CMK (cell line): Measurements from ENCODE around the gene ART4.

Source experiments
- DNase-seq: peaks from one replicate; pipeline ENCODE4 v3.0.0-alpha.2; 2010; ENCODE audit warnings: low read depth

ART4 gene

GRCh38 chr12:14843425-14843887 is at the start of gene ART4:
ART4 (minus strand) TSS chr12:14843526; CDS start chr12:14843113, 413 bp downstream.
- peak; percentile 26 for DNase-seq

GRCh38 chr12:14892726-14893505 is 49.6 kb upstream of the ART4 start:
- no peak for DNase-seq

GRCh38 chr12:14890701-14891100 is 47.4 kb upstream of the ART4 start:
- no peak for DNase-seq

GRCh38 chr12:14886271-14886670 is 42.9 kb upstream of the ART4 start:
- no peak for DNase-seq

GRCh38 chr12:14885718-14886221 is 42.4 kb upstream of the ART4 start, which contains the start of gene MGP:
MGP (minus strand) TSS chr12:14885854; CDS start chr12:14885791, 63 bp downstream.
- DNase-seq: no peak

GRCh38 chr12:14884458-14884878 is 41.1 kb upstream of the ART4 start:
- DNase-seq: no peak

- no peak for DNase-seq
Measured at GRCh38 chr12:14883686-14884085, 40.4 kb upstream of the ART4 start.

- DNase-seq: no peak
Measured at GRCh38 chr12:14880890-14881453, 37.6 kb upstream of the ART4 start.

GRCh38 chr12:14879222-14879933 is 36.1 kb upstream of the ART4 start:
- no peak for DNase-seq

- no peak for DNase-seq
Measured at GRCh38 chr12:14878488-14878887, 35.2 kb upstream of the ART4 start.

GRCh38 chr12:14876833-14877232 is 33.5 kb upstream of the ART4 start:
- no peak for DNase-seq

- DNase-seq: no peak
Measured at GRCh38 chr12:14874882-14875281, 31.6 kb upstream of the ART4 start.

- no peak for DNase-seq
Measured at GRCh38 chr12:14873440-14874185, 30.3 kb upstream of the ART4 start.

- no peak for DNase-seq
Measured at GRCh38 chr12:14871886-14872285, 28.6 kb upstream of the ART4 start.

- no peak for DNase-seq
Measured at GRCh38 chr12:14871247-14871646, 27.9 kb upstream of the ART4 start.

- no peak for DNase-seq
Measured at GRCh38 chr12:14868916-14869506, 25.7 kb upstream of the ART4 start.

GRCh38 chr12:14860490-14860889 is 17.2 kb upstream of the ART4 start:
- no peak for DNase-seq

- no peak for DNase-seq
Measured at GRCh38 chr12:14858513-14858912, 15.2 kb upstream of the ART4 start.

- no peak for DNase-seq
Measured at GRCh38 chr12:14854586-14855183, 11.4 kb upstream of the ART4 start.

GRCh38 chr12:14853961-14854360 is 10.6 kb upstream of the ART4 start:
- DNase-seq: no peak

- DNase-seq: no peak
Measured at GRCh38 chr12:14852880-14853279, 9.6 kb upstream of the ART4 start.
